GM23338 (cell line): ENCODE results near the gene MAPT. TPM values are rescaled to one million over a fixed set of nuclear protein-coding genes. Genes with fewer than 3 reads are reported as not detected.

Experiments used
- ATAC-seq: fragments of 200-7000 bp; cut with Tn5 transposase; 3 replicates; pipeline ENCODE4 v1.9.1; 2020
- DNase-seq: peaks from one replicate; pipeline ENCODE4 v3.0.0-alpha.2; 2015; ENCODE audit warnings: low spot score
- H2AFZ ChIP-seq: fragments of 200-600 bp; sonication (generic); 2 replicates; pipeline ENCODE4 v1.8.0; 2016; ENCODE audit warnings: antibody characterized with exemption, mild to moderate bottlenecking, moderate library complexity
- H3F3A ChIP-seq: fragments of 200-600 bp; sonication (generic); replicated peaks from 2 replicates; pipeline ENCODE4 v1.8.0; 2017; ENCODE audit warnings: antibody characterized with exemption, mixed run types, low read depth
- H3K27ac ChIP-seq: fragments of 200-600 bp; sonication (generic); 2 replicates; pipeline ENCODE4 v1.6.1; 2016; ENCODE audit warnings: low read depth
- H3K27me3 ChIP-seq: fragments of 200-600 bp; sonication (generic); 2 replicates; pipeline ENCODE4 v1.8.0; 2016; ENCODE audit warnings: mild to moderate bottlenecking, mixed run types, moderate library complexity; ENCODE audit not compliant: insufficient read depth
- H3K36me3 ChIP-seq: fragments of 200-600 bp; sonication (generic); 2 replicates; pipeline ENCODE4 v1.8.0; 2016; ENCODE audit warnings: mild to moderate bottlenecking; ENCODE audit not compliant: insufficient read depth
- H3K4me1 ChIP-seq: fragments of 200-600 bp; sonication (generic); 2 replicates; pipeline ENCODE4 v1.8.0; 2016; ENCODE audit warnings: mild to moderate bottlenecking, moderate library complexity; ENCODE audit not compliant: insufficient read depth
- H3K4me2 ChIP-seq: fragments of 200-600 bp; sonication (generic); 2 replicates; pipeline ENCODE4 v1.7.1; 2017; ENCODE audit warnings: mixed run types
- H3K4me3 ChIP-seq: fragments of 200-600 bp; sonication (generic); 2 replicates; pipeline ENCODE4 v1.6.1; 2016; ENCODE audit warnings: mixed run types
- H3K79me2 ChIP-seq: fragments of 200-600 bp; sonication (generic); replicated peaks from 2 replicates; pipeline ENCODE4 v1.8.0; 2017; ENCODE audit warnings: mild to moderate bottlenecking; ENCODE audit not compliant: insufficient read depth
- H3K9me2 ChIP-seq: fragments of 200-600 bp; sonication (generic); 2 replicates; pipeline ENCODE4 v1.8.0; 2017; ENCODE audit not compliant: insufficient read depth
- H4K20me1 ChIP-seq: fragments of 200-600 bp; sonication (generic); replicated peaks from 2 replicates; pipeline ENCODE4 v1.8.0; 2017; ENCODE audit warnings: mild to moderate bottlenecking; ENCODE audit not compliant: insufficient read depth
- H3K27ac Mint-ChIP-seq: 2 replicates; pipeline ENCODE4 v1.8.0; 2020; ENCODE audit warnings: inconsistent platforms, mild to moderate bottlenecking, moderate library complexity, mixed read lengths
- H3K27me3 Mint-ChIP-seq: 3 replicates; pipeline ENCODE4 v1.8.0; 2022; ENCODE audit warnings: low read depth, mild to moderate bottlenecking, moderate library complexity, mixed read lengths, inconsistent platforms; ENCODE audit not compliant: insufficient read depth, poor library complexity
- H3K36me3 Mint-ChIP-seq: 3 replicates; pipeline ENCODE4 v1.8.0; 2021; ENCODE audit warnings: low read depth, mild to moderate bottlenecking, inconsistent platforms, moderate library complexity, mixed read lengths
- H3K4me1 Mint-ChIP-seq: 3 replicates; pipeline ENCODE4 v1.8.0; 2020; ENCODE audit warnings: mild to moderate bottlenecking, inconsistent platforms, mixed read lengths
- H3K4me3 Mint-ChIP-seq: 3 replicates; pipeline ENCODE4 v1.8.0; 2021; ENCODE audit warnings: moderate library complexity, mild to moderate bottlenecking, inconsistent platforms, mixed read lengths
- H3K9me3 Mint-ChIP-seq: 3 replicates; pipeline ENCODE4 v1.8.0; 2020; ENCODE audit warnings: moderate library complexity, mild to moderate bottlenecking, inconsistent platforms, mixed read lengths
- CREB1 ChIP-seq: fragments of 250-450 bp; sonication (Bioruptor Pico); IDR thresholded peaks from 2 replicates; pipeline ENCODE4 v1.5.0; 2020; ENCODE audit warnings: low read depth, mild to moderate bottlenecking, moderate library complexity
- EZH2 ChIP-seq: fragments of 200-600 bp; sonication (generic); IDR thresholded peaks from one replicate; pipeline ENCODE4 v1.8.0; 2017; ENCODE audit warnings: antibody characterized with exemption, mild to moderate bottlenecking, low read depth; ENCODE audit not compliant: unreplicated experiment
- EZH2phosphoT487 ChIP-seq: fragments of 200-600 bp; sonication (generic); IDR thresholded peaks from one replicate; pipeline ENCODE4 v1.8.1; 2018; ENCODE audit warnings: antibody characterized with exemption; ENCODE audit not compliant: unreplicated experiment
- JUNB ChIP-seq: IDR thresholded peaks from one replicate; pipeline ENCODE4 v1.6.1; 2016; ENCODE audit warnings: antibody characterized with exemption; ENCODE audit not compliant: unreplicated experiment
- NANOG ChIP-seq: IDR thresholded peaks from 2 replicates; pipeline ENCODE4 v1.6.1; 2016; ENCODE audit warnings: antibody characterized with exemption, borderline replicate concordance
- POLR2AphosphoS5 ChIP-seq: IDR thresholded peaks from 2 replicates; pipeline ENCODE4 v1.6.1; 2016; ENCODE audit warnings: antibody characterized with exemption, low read depth
- STAT1 ChIP-seq: IDR thresholded peaks from one replicate; pipeline ENCODE4 v1.6.1; 2016; ENCODE audit warnings: antibody characterized with exemption; ENCODE audit not compliant: unreplicated experiment
- ZNF114 ChIP-seq: fragments of 250-450 bp; sonication (Bioruptor Pico); IDR thresholded peaks from 2 replicates; pipeline ENCODE4 v1.5.0; 2020; ENCODE audit warnings: mild to moderate bottlenecking, moderate library complexity
- ZNF331 ChIP-seq: fragments of 250-450 bp; sonication (Bioruptor Pico); IDR thresholded peaks from 2 replicates; pipeline ENCODE4 v1.5.0; 2020; ENCODE audit warnings: low read depth, mild to moderate bottlenecking, moderate library complexity
- polyA plus RNA-seq: library from polyadenylated mRNA; unstranded; fragments of >200 nt; fragmentation: Nextera tagmentation; extraction: Ambion mirVana; gene quantifications from 2 replicates; pipeline ENCODE4 v1.2.1, GENCODE V29; 2016
- total RNA-seq: library from RNA; depleted of rRNA; stranded (reverse); fragments of >200 nt; shearing (Covaris generic); gene quantifications from 2 replicates; pipeline ENCODE4 v1.2.3, GENCODE V29; 2014
- TF ChIP-seq, protein P1 (sequence below): IDR thresholded peaks from one replicate; pipeline ENCODE4 v1.6.1; 2018; ENCODE audit warnings: antibody characterized with exemption; ENCODE audit not compliant: unreplicated experiment
- TF ChIP-seq, protein P2 (sequence below): fragments of 250-450 bp; sonication (Bioruptor Pico); IDR thresholded peaks from 2 replicates; pipeline ENCODE4 v1.5.0; 2020; ENCODE audit warnings: mild to moderate bottlenecking, moderate library complexity
- TF ChIP-seq, protein P3 (sequence below), 2 experiments: fragments of 200-600 bp in 1 of 2; sonication (generic) in 1 of 2; conservative IDR thresholded peaks; 2 replicates each; pipeline versions ENCODE4 v1.5.1 to v1.6.1; 2016 to 2017; ENCODE audit warnings: antibody characterized with exemption in 2 of 2, low read depth in 2 of 2, mild to moderate bottlenecking in 2 of 2, moderate library complexity in 1 of 2
- TF ChIP-seq, protein P4 (sequence below): IDR thresholded peaks from 2 replicates; pipeline ENCODE4 v1.6.1; 2016; ENCODE audit warnings: antibody characterized with exemption

The MAPT gene
- total and polyA plus RNA-seq, 2 experiments from 2014 or later = 1.1 to 2.1 TPM

DNA sequence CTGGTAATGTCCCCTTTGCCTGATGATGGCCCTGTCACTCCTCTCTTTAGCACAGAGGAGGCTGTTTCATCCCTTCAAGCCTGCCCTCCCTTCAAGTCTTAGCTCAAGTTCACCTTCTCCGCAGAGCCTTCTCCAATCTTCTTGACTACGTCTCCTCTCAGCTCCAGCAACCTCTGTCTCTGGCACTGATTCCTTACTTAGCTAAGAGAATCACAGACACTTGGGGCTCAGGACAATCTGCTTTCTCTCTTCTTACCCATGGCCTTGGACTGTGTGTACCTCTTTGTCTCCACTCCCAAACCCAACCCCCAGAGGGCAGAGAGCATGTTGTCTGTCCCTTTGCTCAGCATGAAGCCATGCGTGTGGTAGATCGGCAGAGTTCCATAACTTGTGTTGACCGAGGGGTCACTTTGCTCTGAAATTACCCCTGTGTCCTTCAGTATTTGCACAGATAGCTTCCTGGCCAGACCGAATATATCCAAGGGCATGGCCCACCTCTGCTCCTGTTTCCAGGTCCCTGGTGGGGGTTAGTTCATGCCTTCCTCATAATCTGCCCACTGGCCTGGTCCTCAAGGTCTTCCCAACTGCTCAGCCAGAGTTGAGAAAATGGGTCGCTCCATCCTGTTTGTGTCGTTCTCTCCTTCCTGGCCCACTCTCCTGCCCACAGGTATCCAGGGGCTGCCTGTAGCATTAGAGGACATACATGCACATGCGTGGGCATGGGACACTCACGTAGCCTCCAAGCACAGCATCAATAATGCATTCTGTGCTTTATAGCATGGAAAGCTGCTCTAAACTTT lies 41.6 kb downstream of the MAPT start:
- peaks cover 14% of the 10 kb centered on the region for H3K4me1 Mint-ChIP-seq
- H3K4me3 ChIP-seq = no peak overlapping the region
- no peak for DNase-seq
- H3K9me3 Mint-ChIP-seq = no peaks in the 10 kb centered on the region
- no peak overlapping the region for H3K27ac ChIP-seq
- ATAC-seq = no peak
- H3F3A ChIP-seq = no peaks in the 10 kb centered on the region
- no peak overlapping the region for H3K27ac Mint-ChIP-seq
- no peak overlapping the region for H3K4me3 Mint-ChIP-seq
- TF ChIP-seq, protein P1, sequence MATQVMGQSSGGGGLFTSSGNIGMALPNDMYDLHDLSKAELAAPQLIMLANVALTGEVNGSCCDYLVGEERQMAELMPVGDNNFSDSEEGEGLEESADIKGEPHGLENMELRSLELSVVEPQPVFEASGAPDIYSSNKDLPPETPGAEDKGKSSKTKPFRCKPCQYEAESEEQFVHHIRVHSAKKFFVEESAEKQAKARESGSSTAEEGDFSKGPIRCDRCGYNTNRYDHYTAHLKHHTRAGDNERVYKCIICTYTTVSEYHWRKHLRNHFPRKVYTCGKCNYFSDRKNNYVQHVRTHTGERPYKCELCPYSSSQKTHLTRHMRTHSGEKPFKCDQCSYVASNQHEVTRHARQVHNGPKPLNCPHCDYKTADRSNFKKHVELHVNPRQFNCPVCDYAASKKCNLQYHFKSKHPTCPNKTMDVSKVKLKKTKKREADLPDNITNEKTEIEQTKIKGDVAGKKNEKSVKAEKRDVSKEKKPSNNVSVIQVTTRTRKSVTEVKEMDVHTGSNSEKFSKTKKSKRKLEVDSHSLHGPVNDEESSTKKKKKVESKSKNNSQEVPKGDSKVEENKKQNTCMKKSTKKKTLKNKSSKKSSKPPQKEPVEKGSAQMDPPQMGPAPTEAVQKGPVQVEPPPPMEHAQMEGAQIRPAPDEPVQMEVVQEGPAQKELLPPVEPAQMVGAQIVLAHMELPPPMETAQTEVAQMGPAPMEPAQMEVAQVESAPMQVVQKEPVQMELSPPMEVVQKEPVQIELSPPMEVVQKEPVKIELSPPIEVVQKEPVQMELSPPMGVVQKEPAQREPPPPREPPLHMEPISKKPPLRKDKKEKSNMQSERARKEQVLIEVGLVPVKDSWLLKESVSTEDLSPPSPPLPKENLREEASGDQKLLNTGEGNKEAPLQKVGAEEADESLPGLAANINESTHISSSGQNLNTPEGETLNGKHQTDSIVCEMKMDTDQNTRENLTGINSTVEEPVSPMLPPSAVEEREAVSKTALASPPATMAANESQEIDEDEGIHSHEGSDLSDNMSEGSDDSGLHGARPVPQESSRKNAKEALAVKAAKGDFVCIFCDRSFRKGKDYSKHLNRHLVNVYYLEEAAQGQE = no peak
- TF ChIP-seq, protein P2, sequence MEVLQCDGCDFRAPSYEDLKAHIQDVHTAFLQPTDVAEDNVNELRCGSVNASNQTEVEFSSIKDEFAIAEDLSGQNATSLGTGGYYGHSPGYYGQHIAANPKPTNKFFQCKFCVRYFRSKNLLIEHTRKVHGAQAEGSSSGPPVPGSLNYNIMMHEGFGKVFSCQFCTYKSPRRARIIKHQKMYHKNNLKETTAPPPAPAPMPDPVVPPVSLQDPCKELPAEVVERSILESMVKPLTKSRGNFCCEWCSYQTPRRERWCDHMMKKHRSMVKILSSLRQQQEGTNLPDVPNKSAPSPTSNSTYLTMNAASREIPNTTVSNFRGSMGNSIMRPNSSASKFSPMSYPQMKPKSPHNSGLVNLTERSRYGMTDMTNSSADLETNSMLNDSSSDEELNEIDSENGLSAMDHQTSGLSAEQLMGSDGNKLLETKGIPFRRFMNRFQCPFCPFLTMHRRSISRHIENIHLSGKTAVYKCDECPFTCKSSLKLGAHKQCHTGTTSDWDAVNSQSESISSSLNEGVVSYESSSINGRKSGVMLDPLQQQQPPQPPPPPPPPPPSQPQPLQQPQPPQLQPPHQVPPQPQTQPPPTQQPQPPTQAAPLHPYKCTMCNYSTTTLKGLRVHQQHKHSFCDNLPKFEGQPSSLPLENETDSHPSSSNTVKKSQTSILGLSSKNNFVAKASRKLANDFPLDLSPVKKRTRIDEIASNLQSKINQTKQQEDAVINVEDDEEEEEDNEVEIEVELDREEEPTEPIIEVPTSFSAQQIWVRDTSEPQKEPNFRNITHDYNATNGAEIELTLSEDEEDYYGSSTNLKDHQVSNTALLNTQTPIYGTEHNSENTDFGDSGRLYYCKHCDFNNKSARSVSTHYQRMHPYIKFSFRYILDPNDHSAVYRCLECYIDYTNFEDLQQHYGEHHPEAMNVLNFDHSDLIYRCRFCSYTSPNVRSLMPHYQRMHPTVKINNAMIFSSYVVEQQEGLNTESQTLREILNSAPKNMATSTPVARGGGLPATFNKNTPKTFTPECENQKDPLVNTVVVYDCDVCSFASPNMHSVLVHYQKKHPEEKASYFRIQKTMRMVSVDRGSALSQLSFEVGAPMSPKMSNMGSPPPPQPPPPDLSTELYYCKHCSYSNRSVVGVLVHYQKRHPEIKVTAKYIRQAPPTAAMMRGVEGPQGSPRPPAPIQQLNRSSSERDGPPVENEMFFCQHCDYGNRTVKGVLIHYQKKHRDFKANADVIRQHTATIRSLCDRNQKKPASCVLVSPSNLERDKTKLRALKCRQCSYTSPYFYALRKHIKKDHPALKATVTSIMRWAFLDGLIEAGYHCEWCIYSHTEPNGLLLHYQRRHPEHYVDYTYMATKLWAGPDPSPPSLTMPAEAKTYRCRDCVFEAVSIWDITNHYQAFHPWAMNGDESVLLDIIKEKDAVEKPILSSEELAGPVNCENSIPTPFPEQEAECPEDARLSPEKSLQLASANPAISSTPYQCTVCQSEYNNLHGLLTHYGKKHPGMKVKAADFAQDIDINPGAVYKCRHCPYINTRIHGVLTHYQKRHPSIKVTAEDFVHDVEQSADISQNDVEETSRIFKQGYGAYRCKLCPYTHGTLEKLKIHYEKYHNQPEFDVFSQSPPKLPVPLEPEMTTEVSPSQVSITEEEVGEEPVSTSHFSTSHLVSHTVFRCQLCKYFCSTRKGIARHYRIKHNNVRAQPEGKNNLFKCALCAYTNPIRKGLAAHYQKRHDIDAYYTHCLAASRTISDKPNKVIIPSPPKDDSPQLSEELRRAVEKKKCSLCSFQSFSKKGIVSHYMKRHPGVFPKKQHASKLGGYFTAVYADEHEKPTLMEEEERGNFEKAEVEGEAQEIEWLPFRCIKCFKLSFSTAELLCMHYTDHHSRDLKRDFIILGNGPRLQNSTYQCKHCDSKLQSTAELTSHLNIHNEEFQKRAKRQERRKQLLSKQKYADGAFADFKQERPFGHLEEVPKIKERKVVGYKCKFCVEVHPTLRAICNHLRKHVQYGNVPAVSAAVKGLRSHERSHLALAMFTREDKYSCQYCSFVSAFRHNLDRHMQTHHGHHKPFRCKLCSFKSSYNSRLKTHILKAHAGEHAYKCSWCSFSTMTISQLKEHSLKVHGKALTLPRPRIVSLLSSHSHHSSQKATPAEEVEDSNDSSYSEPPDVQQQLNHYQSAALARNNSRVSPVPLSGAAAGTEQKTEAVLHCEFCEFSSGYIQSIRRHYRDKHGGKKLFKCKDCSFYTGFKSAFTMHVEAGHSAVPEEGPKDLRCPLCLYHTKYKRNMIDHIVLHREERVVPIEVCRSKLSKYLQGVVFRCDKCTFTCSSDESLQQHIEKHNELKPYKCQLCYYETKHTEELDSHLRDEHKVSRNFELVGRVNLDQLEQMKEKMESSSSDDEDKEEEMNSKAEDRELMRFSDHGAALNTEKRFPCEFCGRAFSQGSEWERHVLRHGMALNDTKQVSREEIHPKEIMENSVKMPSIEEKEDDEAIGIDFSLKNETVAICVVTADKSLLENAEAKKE = no peak
- TF ChIP-seq ZNF114 (CRISPR knock-in tag) = no peak
- TF ChIP-seq, protein P3, sequence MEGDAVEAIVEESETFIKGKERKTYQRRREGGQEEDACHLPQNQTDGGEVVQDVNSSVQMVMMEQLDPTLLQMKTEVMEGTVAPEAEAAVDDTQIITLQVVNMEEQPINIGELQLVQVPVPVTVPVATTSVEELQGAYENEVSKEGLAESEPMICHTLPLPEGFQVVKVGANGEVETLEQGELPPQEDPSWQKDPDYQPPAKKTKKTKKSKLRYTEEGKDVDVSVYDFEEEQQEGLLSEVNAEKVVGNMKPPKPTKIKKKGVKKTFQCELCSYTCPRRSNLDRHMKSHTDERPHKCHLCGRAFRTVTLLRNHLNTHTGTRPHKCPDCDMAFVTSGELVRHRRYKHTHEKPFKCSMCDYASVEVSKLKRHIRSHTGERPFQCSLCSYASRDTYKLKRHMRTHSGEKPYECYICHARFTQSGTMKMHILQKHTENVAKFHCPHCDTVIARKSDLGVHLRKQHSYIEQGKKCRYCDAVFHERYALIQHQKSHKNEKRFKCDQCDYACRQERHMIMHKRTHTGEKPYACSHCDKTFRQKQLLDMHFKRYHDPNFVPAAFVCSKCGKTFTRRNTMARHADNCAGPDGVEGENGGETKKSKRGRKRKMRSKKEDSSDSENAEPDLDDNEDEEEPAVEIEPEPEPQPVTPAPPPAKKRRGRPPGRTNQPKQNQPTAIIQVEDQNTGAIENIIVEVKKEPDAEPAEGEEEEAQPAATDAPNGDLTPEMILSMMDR (conservative IDR thresholded peaks at IDR 0.05; ENCODE audit: low read depth in 2 of 2) = no peak
- TF ChIP-seq, protein P4, sequence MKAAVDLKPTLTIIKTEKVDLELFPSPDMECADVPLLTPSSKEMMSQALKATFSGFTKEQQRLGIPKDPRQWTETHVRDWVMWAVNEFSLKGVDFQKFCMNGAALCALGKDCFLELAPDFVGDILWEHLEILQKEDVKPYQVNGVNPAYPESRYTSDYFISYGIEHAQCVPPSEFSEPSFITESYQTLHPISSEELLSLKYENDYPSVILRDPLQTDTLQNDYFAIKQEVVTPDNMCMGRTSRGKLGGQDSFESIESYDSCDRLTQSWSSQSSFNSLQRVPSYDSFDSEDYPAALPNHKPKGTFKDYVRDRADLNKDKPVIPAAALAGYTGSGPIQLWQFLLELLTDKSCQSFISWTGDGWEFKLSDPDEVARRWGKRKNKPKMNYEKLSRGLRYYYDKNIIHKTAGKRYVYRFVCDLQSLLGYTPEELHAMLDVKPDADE = no peak
- no peak for TF ChIP-seq CREB1 (CRISPR knock-in tag)
- TF ChIP-seq EZH2phosphoT487 = no peak
- TF ChIP-seq EZH2 = no peak
- no peak for TF ChIP-seq JUNB
- TF ChIP-seq ZNF331 = no peak
- no peak for TF ChIP-seq STAT1
- no peak for TF ChIP-seq POLR2AphosphoS5
- no peak for TF ChIP-seq NANOG
- no peak overlapping the region for H2AFZ ChIP-seq
- peaks cover 9% of the 10 kb centered on the region; the same call in 1 of the 2 replicates for H3K4me1 ChIP-seq
- no peaks in the 10 kb centered on the region for H3K9me2 ChIP-seq
- peaks cover 13% of the 10 kb centered on the region for H3K27me3 Mint-ChIP-seq
- H3K36me3 ChIP-seq = no peaks in the 10 kb centered on the region
- no peaks in the 10 kb centered on the region for H4K20me1 ChIP-seq
- no peaks in the 10 kb centered on the region for H3K27me3 ChIP-seq
- H3K4me2 ChIP-seq = no peak overlapping the region
- no peaks in the 10 kb centered on the region for H3K79me2 ChIP-seq
- no peaks in the 10 kb centered on the region for H3K36me3 Mint-ChIP-seq
